ENCODE results near the gene ZGPAT.

The ZGPAT gene

DNA sequence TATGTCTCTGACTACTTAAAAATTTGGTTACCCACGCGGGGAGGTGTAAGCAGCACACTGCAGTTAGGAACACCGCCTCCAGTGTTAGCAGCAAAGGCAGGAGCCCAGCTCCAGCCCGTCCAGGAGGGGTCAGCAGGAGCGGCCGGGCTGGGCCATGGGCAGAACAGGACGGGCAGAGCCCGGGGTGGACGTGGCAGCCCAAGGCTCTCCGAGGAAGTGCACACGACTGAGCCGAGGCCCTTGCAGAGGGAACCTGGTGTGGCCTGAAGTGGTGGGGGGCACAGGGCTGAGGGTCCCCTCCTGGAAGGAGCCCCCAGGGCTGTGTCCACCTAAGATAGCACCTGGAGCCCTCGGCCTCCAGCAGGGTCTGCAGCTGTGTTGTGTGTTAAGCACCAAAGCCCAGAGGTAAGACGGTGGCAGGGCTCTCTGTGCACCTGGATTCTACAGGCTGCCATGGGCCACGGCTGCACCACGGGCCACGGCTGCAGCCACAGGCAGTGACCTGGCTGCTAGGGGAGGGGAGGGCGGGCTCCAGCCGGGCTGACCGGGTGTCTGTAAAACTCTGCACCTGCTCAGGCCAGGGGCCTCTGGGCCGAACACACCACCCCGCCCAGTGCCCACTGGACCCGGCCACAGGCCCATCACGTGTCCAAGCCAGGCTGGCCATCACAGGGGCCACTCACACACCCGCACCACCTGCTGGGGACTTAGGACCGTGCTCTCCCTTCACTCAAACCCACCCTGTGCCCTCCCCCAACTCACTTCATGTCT, 38.3 kb downstream of the ZGPAT start:
- no peak for DNase-seq

DNA sequence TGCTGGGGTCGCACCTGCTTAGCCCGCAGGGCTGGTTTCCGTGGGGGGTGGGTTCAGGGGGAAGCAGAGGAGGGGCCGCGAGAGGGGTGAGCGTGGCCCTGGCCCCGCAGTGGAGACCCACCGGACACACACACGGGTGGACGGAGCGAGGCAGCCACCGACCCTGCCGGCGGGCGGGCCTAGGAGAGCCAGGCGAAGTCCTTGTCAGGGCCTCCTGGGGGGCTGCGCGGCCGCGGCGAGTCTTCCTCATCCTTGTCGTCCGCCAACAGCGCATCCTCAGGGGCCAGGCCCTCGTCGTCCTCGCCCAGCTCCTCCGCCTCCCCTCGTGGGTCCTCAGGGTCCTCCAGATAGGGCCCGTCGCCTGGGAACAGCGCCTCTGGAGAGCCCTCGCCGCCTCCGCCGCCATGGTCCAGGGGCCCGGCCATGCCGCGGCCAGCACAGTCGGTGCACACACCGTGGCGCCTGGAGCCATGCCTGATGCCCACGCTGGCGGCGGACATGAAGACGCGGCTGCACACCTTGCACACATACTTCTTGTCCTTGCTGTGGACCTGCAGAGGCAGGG, 39.0 kb downstream of the ZGPAT start:
- DNase-seq = no peak

DNA sequence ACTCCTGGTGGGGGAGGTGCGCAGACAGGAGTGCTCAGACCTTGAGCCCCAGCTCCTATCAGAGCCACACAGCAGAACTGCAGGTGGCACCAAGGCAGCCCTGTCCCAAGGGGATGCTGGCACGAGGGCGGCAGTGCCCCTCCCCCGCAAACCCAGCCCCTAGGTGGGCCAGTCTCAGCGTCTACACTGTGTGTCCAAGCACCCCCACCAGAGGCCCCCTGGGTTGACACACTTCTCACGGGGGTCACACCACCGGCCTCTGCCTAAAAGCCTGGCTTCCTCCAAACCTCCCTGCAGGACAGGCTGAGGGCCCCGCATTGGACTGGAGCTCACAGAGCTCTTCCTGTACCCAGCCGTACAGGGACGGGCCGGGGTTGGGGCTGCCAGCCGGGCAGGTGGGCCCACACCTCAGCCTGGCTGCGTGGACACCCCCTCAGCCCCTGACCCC, 39.8 kb downstream of the ZGPAT start:
- no peak for DNase-seq

DNA sequence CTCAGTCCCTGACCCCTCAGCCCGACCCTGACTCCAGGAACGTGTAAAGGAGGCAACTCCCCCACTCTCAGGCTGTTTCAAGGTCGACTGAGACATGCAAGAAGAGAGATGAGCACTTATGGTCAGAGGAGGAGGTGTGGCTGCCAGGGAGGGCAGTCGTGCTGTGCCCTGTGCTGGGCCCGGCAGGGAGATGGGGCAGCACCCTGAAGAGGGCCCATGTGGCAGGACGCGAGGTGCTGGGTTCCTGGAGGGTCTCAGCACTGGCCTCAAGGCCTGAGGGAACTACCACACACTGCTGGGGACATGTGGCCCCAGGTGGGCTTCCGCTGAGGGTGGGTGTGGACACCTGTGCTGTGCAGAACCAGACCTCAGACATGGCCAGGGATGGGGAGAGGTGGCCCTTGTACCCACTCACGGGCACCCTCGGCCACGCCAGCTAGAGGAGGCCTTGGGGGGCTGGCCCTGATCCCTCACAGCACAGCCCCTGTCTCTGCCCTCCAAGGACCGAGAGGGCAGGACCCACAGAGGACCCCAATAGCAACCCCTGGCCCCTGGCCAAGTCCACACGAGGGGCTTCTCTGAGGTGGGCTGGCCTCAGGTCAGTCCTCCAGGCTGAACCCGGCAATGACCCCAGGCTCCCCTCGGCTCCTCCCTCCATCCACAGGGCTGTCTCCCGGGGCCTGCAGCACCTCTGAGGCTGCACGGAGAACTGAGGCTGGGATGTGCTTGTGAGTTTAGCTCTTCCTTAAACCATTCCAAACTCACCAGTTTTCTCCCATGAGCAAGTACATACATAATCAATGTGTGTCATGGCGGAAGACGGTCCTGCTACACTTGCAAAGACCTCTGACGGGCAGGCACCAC, 40.5 kb downstream of the ZGPAT start:
- DNase-seq = no peak

DNA sequence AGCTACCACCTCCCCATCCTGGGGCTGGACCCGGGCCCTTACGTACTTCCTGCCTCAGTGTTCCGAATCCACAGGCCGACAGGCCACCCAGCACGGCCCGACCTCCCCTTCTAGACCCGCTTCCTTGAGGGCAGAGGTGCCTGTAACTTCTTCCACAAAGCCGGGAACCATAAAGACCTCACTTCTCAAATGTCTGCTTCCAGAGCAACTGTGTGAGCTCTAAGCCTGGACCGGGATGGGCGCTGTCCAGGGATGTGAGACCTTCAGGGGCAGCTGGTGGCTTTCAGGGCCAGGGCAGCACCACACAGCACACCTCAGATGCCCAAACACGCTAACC, 41.1 kb downstream of the ZGPAT start:
- DNase-seq = no peak

DNA sequence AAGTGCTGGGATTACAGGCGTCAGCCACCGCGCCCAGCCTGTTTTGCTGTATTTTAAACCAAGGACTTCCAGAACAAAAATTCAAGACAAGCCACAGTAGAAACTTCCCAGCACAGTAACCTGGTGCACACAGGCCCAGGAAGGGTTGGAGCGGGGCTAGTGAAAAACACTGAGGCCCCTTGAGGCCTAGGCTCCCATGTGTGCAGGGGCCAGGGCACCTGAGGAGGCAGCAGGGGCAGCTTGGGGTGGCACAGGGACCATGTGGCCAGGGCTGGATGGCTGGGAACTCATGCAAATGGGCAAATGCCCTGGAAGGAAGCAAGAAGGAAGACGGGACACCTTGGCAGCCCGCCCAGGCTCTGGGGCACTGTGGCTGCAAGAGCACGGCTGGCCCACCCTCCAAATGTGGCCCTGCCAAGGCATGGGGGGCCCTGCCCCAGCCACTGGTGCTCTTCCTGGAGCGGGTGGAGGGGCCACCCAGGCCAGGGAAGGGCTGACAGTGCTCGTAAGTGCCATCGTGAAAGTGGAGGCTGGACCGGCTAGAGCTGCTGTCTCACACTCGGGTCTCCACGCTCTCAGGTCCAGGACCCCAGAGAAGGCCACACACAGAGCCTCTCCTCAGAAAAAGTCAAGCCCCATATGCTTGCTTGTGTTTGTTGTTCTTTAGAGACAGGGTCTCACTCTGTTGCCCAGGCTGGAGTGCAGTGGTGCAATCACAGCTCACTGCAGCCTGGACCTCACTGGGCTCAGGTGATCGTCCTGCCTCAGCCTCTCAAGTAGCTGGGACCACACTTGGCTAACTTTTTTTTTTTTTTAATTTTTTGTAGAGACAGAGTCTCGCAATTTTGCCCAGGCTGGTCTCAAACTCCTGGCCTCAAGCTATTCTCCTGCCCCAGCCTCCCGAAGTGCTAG, 42.0 kb downstream of the ZGPAT start:
- no peak for DNase-seq

DNA sequence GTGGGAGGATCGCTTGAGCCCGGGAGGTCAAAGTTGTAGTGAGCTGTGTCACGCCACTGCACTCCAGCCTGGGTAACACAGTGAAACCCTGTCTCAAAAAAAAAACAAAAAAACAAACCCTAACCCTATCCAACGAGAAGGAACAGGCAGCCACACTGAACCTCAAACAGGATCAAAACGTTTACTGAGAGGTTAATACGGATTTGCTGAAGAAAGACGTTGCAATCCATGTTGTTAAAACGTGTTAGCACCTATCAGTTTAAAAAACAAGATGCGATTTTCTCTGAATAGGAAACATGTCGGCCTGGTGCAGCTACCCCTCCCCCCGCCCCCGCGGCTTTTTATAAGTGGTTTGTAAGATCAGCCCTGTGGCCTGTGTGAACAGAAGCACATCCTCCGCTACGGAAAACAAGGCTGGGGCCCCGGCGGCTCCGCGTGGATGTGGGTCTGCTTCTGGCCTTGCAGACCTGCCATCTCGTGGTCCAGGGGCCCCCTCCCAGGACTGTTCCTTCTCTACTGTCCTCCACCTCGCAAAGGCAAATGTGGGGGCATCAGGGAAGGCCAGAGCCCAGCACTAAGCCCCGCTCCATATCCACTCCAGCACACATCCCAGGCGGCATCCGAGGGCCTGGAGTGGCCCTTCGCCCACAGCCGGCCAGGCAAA, 43.1 kb downstream of the ZGPAT start:
- no peak for DNase-seq

DNA sequence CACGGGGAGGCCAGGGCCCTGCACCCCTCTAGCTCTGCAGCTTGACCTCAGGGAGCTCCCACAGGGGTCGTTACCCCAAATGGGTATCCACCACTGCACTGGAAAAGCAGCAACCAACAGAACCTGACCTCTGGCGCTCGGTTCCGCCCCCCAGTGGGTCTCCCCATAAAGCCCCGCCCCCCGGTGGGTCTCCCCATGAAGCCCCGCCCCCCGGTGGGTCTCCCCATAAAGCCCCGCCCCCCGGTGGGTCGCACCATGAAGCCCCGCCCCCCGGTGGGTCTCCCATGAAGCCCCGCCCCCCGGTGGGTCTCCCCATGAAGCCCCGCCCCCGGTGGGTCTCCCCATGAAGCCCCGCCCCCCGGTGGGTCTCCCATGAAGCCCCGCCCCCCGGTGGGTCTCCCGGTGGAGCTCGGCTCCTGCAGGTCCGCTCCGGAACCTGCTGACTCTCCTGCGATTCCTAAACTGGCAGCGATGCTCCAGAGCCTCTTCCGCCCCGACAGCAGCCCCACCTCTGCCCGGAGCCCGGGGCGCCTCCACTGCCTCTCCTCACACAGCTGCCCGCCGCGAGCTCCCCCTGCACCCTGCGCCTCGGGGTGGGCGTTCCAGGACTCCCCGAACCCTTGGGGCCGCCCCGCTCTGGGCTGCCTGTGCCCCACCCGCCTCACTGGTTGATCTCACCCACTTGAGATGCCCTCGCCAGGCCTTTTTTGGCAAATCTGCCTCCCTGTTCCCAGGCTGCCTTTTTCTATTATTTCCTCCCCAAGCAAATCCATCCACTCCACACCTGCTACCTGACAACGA, 43.8 kb downstream of the ZGPAT start:
- peak; percentile 51 for DNase-seq

DNA sequence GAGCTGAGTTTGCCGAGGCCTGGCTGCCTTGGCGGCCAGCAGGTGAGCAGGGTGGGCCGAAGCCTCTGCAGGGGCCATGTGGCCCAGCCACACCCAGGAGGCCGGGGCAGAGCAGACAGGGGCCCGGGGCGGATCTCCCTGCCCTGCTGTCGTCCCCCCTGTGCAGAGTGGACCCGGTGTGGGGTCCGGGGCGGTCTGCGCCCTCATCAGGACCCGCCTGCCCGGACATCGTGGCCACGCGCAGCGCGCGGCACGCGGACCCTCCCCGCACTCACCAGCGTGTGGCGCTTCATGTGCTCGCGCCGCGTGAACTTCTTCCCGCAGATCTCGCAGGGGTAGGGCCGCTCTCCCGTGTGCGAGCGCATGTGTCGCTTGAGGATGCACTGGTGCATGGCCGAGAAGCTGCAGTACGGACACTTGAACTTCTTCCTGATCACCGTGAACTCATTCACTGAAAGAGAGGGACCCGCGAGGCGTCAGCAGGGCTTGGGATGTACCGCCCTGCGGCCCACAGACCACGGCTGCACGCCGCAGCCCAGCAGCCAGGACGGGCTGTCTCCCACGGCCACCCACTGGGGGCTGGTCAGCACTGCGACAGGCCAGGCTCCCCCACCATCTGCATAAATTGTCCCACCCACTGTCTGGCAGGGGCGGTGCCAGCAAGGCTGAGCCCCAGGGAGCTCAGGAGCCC, 44.7 kb downstream of the ZGPAT start:
- no peak for DNase-seq

DNA sequence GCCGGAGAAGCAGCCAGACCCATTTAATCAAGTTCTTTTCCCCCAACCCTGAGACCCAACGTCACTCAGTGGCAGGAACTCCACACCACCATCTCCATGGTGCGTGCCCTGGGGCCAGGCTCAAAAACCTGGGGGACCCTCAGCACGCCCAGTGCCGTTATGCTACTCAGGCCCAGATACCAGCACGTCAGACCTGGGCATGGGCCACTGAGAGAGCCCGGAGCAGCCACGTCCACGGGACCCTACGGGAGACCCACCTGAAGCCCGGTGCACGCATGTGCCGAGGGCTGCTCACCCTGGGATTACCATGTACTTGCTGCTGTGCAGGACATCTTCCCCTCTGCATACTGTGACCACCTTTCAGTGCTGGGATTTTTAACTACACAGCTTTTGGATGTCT, 45.5 kb downstream of the ZGPAT start:
- DNase-seq = no peak

DNA sequence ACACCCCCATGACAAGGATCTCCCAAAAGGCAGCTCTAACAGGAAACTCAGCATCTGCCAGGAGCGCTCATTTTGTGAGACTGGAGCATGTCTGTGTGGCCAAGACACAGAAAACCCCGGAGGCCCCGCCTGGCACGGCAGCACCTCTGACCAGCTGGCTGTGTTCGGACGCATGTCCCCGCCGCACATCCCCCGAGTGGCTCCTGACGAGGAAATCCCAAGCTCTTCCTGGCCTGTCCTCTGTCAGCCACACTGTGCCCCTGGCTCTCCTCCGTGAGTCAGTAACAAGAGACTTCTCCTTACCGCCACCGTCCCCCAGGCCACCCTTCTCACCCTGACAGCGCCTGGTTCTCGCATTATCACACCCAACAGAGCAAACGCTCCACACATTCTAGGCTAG, 46.2 kb downstream of the ZGPAT start:
- DNase-seq = no peak

DNA sequence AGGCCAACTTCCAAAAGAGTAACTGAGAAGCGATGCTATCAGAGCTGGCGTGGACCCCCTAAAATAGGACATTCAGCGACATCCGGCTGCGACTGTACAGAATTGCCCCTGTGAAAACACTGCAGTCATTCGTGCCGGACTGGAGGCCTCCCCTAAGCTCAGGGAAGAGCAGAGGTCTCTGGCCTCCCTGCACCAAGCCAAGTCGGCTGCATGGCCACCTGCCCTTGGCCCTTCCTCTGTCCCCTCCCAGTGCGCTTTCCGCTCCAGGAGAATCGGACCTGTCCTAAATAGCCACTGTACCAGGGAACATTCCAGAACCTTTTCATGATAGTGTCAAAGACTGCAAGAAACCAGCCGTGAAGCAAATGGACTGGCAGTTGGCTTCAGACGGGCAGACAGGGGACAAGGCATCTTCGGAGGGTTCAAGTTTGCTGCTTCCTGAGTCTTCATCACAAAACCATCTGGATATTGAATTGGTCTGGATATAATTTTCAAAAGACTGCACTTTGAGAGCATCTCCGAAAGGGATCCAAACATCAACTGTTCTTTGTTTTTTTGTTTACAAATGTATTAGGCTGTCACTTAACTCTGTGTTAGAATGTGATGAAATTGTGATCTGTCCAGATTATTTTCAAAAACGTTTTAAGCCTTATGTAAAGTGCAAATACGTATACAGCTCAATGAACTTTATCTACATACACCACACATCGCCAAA, 48.3 kb downstream of the ZGPAT start:
- no peak for DNase-seq

DNA sequence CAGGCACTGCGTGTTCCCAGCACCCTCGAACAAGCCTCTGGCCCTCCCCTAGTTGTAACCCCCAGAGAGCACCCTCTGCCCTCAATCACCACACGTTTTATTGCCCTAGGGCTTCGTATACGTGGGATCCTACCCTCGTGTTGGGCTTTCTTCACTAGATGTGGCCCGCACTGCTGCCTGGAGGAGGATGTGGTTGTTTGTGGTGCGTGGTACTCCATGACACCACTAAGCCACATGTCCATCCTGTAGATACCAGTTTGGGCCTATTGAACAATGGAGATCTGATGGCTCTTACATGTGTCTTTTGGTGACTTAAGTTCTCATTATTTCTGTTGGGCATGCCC, 48.8 kb downstream of the ZGPAT start:
- no peak for DNase-seq

DNA sequence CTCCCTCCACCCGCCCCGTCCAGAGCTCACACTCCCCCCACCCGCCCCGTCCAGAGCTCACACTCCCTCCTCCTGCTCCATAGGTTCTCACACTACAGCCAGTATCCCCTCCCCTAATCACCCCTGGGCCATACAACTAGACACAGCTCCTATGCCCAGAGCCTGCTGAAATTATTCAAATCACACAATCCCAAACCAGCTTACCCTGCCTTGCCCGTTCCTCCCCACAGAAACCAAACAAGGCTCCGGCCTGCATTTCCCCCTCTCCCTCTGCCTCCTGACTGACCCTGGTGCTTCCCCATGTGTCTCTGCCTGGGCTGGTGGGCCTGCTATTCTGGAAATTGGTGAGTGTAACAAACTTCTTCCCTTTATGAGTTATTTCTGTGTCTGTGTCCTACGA, 50.3 kb downstream of the ZGPAT start:
- DNase-seq = no peak

DNA sequence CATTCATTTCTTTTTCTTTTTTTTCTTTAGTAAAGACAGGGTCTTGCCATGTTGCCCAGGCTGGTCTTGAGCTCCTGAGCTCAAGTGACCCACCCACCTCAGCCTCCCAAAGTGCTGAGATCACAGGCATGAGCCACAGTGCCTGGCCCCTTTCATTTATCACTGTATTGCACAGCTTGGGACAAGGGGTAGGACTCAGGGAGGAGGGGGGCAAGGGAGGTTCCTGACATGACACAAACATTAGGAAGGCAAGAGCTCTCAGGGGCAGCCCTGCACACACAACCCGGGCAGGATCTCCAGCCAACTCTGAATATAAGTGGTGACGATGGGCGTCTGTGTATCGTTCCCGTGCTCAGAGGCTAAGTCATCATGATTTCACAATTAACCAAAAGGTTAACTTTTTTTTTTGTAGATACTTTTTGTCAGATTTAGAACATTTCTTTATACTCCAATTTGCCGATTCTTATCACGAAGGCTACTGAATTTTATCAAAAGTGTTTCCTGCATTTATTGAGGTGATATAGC, 51.6 kb downstream of the ZGPAT start:
- no peak for DNase-seq

DNA sequence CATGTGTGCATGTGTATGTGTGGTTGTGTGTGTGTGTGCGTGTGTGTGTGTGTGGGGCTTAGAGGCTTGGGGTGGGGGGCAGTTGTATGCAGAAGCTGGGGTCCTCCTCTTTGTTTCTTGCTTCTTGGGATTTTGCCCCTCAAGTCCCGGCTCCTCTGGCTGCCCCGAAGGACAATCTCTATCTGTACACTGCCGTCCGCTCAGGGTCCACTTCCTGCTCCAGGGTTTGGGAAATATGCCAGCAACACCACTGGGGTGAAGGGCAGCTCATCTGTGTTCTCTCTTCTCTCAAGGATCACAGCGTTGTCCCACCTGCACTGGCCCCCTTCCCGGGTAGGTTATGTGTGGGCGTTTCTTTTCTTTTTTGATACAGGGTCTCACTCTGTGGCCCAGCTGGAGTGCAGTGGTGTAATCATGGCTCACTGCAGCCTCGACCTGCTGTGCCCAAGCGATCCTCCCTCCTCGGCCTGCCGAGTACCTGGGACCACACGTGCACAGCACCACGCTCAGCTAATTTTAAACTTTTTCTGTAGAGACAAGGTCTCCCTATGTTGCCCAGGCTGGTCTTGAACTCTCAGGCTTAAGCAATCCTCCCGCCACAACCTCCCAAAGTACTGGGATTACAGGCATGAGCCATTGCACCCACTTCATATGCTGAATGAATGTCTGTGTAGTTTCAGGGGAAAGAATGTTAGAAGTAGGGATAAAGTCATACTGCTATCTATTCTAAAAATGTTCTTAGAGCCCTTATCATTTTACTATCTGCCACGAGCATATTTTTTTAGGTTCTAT, 57.4 kb downstream of the ZGPAT start:
- DNase-seq = no peak

DNA sequence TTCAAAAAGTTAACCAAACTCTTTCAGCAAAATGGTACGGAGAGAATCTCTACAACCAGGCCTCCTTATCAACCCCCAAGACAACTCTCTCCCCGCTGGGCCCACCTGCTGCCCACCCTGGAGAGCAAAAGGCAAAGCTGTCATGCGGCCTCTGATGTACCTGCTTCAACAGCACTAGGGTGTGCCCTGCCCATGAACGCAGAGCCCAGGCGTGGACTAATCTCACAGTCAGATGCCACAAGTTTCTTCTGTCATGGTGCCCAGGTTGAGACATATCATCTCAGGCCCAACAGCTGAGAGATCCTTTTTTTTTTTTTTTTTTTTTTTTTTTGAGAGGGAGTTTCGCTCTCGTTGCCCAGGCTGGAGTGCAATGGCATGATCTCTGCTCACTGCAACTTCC, 58.1 kb downstream of the ZGPAT start:
- no peak for DNase-seq

DNA sequence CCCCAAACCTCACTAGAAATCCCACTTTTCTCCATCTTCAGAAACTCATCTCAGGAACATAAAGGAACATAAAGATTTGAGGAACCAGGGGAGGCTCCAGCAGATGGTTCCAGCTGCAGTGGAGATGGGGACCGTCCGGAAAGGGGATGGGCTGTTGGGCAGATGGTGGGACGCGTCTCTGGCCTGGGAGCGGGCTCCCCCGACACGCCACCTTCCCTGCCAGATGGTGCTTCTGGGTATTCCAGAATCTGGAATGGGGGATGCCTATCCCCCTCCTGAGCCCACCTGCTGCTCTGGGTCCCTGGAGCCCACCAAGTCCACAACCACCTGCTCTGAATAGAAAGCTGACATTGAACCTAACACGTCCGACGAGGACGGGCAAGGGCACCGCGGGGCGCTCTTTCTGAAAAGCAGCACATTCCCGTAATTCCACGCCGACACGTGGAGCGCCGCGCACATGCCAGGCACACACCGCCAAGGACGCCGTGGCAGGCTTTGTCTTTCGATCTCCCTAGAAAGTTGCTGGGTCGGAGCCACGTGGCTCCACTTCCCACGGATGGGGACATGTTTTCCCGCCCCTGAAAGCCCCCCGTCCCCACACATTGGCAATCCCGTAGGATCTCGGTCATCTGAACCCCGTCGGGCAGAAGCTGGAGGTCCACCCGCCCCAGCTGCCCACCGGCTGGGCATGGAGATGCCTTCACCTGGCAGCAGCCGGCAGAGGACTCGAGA, 59.0 kb downstream of the ZGPAT start:
- no peak for DNase-seq

DNA sequence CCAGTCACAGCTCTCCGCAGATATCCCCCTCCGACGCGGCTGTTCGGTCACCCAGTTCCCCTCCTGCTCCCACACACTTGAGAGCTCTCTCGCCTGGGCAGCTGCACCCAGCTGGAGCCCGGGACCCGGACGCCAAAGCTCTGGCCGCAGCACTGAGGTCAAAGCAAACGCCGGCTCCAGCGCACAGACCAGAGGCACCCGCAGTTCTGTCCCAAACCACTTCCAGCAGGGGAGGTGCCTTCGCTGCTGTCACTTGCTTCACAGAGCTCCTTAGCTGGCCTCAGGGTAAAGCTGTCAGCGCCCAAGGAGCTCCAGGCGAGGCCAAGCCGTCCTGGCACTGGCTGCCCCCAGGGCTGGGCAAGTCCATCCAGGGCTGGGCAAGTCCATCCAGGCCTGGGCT, 59.6 kb downstream of the ZGPAT start:
- no peak for DNase-seq

Data from NCI-H1105 (cell line).